Inferior parietal cortex (tissue), 1 donor: ENCODE measurements around the gene CNGA1.
A peak's percentile ranks its signal among the peaks of the same experiment; 100 is the strongest.

Experiments
- DNase-seq: peaks from one replicate; pipeline ENCODE4 v3.0.0-alpha.2; 2016; ENCODE audit errors: extremely low spot score

CNGA1 gene

GRCh38 chr4:48016141-48017107, at the start of gene CNGA1, which contains the start of gene NIPAL1:
CNGA1 (minus strand) TSS chr4:48016681; CDS start chr4:47952689, 63,992 bp downstream.
NIPAL1 (plus strand) TSS chr4:48016772; CDS start chr4:48016840, 68 bp downstream.
- peak; percentile 24 for DNase-seq

GRCh38 chr4:48065587-48066052, 49.1 kb upstream of the CNGA1 start:
- no peak for DNase-seq

- no peak for DNase-seq
Measured at GRCh38 chr4:48064349-48064748, 47.9 kb upstream of the CNGA1 start.

GRCh38 chr4:48058617-48059530, 42.4 kb upstream of the CNGA1 start:
- DNase-seq: no peak

- no peak for DNase-seq
Measured at GRCh38 chr4:48051078-48051477, 34.6 kb upstream of the CNGA1 start.

- no peak for DNase-seq
Measured at GRCh38 chr4:48049483-48049882, 33.0 kb upstream of the CNGA1 start.

- DNase-seq: no peak
Measured at GRCh38 chr4:48047896-48048295, 31.4 kb upstream of the CNGA1 start.

- DNase-seq: no peak
Measured at GRCh38 chr4:48047421-48047844, 31.0 kb upstream of the CNGA1 start.

- DNase-seq: no peak
Measured at GRCh38 chr4:48046059-48046458, 29.6 kb upstream of the CNGA1 start.

- no peak for DNase-seq
Measured at GRCh38 chr4:48044298-48044697, 27.8 kb upstream of the CNGA1 start.

GRCh38 chr4:48043504-48043903, 27.0 kb upstream of the CNGA1 start:
- DNase-seq: no peak

GRCh38 chr4:48042979-48043461, 26.5 kb upstream of the CNGA1 start:
- DNase-seq: no peak

GRCh38 chr4:48041535-48042137, 25.2 kb upstream of the CNGA1 start:
- DNase-seq: no peak

- no peak for DNase-seq
Measured at GRCh38 chr4:48039561-48039960, 23.1 kb upstream of the CNGA1 start.

- DNase-seq: no peak
Measured at GRCh38 chr4:48038666-48039065, 22.2 kb upstream of the CNGA1 start.

- no peak for DNase-seq
Measured at GRCh38 chr4:48037117-48037462, 20.6 kb upstream of the CNGA1 start.

GRCh38 chr4:48035952-48036351, 19.5 kb upstream of the CNGA1 start:
- no peak for DNase-seq

GRCh38 chr4:48033825-48034413, 17.4 kb upstream of the CNGA1 start:
- DNase-seq: no peak

- DNase-seq: no peak
Measured at GRCh38 chr4:48033412-48033811, 16.9 kb upstream of the CNGA1 start.

GRCh38 chr4:48032721-48033120, 16.2 kb upstream of the CNGA1 start:
- no peak for DNase-seq
